ENCODE data around the gene GP2.

GP2 gene

GRCh38 chr16:20355114-20355782 lies 27.9 kb upstream of the GP2 start:
- TF ChIP-seq CTCF (conservative IDR thresholded peaks at IDR 0.05; ENCODE audit: low read depth, low read length): no peak
- no peak overlapping the region for H3K4me3 ChIP-seq (ENCODE audit: low read depth, low read length)
- no peak for DNase-seq (ENCODE audit: low read depth)

GRCh38 chr16:20353379-20353778 lies 26.1 kb upstream of the GP2 start:
- no peak overlapping the region for H3K4me3 ChIP-seq (ENCODE audit: low read depth, low read length)
- no peak for TF ChIP-seq CTCF (conservative IDR thresholded peaks at IDR 0.05; ENCODE audit: low read depth, low read length)
- DNase-seq (ENCODE audit: low read depth): no peak

GRCh38 chr16:20352615-20353014 lies 25.3 kb upstream of the GP2 start, which contains the start of gene UMOD:
Gene UMOD, minus strand, starts transcription at chr16:20352715. Its CDS starts 1,978 bp downstream, at chr16:20350737.
- DNase-seq (ENCODE audit: low read depth): no peak
- H3K4me3 ChIP-seq (ENCODE audit: low read depth, low read length): no peak within 1 kb of the TSS
- TF ChIP-seq CTCF (conservative IDR thresholded peaks at IDR 0.05; ENCODE audit: low read depth, low read length): no peak

GRCh38 chr16:20349615-20350014 lies 22.3 kb upstream of the GP2 start:
- no peak for DNase-seq (ENCODE audit: low read depth)
- no peak overlapping the region for H3K4me3 ChIP-seq (ENCODE audit: low read depth, low read length)
- no peak for TF ChIP-seq CTCF (conservative IDR thresholded peaks at IDR 0.05; ENCODE audit: low read depth, low read length)

- TF ChIP-seq CTCF (conservative IDR thresholded peaks at IDR 0.05; ENCODE audit: low read depth, low read length): no peak
- H3K4me3 ChIP-seq (ENCODE audit: low read depth, low read length): no peak overlapping the region
- no peak for DNase-seq (ENCODE audit: low read depth)
These were observed 21.3 kb upstream of the GP2 start for GRCh38 chr16:20348365-20349185.

- no peak for TF ChIP-seq CTCF (conservative IDR thresholded peaks at IDR 0.05; ENCODE audit: low read depth, low read length)
- DNase-seq (ENCODE audit: low read depth): no peak
- no peak overlapping the region for H3K4me3 ChIP-seq (ENCODE audit: low read depth, low read length)
These were observed 20.5 kb upstream of the GP2 start for GRCh38 chr16:20347666-20348364.
